HG03457 (cell line): Measurements from ENCODE around the gene STPG3.

Experiments used
- ATAC-seq: cut with Tn5 transposase; IDR thresholded peaks from one replicate; pipeline ENCODE4 v1.9.1; 2021; ENCODE audit warnings: moderate number of reproducible peaks; ENCODE audit not compliant: unreplicated experiment

Gene STPG3

GRCh38 chr9:137264067-137264466 lies 13.0 kb downstream of the STPG3 start:
- ATAC-seq: no peak

- ATAC-seq: no peak
Observed at GRCh38 chr9:137265496-137266161, 14.5 kb downstream of the STPG3 start.

- ATAC-seq: no peak
Observed at GRCh38 chr9:137266162-137266527, 15.1 kb downstream of the STPG3 start.

GRCh38 chr9:137266585-137267453 lies 15.7 kb downstream of the STPG3 start:
- ATAC-seq: no peak

DNA sequence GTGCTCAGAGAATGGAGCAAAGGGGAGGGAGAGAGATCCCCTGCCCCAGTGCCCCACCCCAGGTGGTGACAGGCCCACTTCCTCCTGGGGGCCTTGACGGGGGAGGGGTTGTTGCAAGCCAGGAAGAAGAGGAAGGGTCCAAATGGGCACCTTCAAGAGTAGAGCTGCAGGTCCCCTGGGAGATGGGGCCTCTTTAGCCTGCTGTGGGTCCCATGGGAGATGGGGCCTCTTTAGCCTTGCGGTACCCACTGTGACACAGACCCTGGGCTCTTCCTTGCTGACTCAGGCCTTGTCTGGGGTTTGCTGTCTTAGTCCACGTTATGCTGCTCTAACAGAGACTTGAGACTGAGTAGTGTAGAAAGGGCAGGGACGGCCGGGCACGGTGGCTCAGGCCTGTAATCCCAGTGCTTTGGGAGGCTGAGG lies 16.9 kb downstream of the STPG3 start:
- ATAC-seq: no peak

DNA sequence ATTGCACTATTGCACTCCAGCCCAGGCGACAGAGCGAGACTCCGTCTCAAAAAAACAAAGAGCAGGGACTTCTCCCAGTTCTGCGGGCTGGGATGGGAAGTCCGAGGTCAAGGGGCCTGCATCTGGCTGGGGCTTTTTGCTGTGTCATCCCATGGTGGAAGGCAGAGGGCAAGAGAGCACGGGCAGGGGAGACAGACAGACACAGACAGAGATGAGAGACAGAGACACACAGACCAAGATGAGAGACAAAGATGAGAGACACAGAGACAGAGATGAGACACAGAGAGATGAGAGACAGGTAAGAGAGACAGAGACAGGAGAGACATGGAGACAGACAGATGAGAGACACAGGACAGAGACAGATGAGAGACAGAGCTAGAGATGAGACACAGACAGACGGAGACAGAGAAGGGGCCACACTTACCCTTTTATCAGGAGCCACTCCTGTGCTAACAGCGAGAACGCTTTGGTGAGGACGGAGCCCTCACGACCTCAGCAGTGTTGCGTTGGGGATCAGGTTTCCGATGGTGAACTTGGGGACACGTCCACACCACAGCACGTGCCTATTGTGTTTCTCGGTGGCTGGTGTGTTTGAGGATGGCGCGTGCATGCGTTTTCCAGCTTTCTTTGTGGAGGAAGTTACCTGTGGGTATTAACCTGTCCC lies 17.6 kb downstream of the STPG3 start:
- no peak for ATAC-seq

DNA sequence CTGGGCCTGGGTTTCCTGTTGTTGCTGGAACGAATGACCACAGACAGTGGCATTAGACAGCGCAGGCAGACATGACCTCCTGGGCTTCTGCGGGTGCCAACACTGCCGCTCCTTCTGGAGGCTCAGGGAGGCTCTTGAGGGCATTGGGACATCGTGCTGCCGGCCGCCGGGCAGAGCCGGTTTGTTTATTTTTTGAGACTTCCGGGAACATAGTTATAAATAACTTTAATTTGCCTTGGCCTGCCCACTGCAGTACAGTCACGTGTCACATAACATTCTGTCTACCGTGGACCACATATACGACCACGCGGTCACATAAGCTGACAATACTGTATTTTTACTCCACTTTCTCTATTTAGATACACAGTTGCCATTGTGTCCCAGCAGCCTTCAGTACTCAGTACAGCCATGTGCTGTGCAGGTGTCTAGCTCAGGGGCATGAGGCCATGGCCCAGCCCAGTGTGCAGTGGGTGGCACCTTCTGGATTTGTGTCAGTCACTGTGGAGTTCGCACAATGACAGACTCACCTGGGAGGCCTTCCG lies 18.2 kb downstream of the STPG3 start:
- no peak for ATAC-seq

- no peak for ATAC-seq
Observed at GRCh38 chr9:137270929-137271695, 20.0 kb downstream of the STPG3 start.

DNA sequence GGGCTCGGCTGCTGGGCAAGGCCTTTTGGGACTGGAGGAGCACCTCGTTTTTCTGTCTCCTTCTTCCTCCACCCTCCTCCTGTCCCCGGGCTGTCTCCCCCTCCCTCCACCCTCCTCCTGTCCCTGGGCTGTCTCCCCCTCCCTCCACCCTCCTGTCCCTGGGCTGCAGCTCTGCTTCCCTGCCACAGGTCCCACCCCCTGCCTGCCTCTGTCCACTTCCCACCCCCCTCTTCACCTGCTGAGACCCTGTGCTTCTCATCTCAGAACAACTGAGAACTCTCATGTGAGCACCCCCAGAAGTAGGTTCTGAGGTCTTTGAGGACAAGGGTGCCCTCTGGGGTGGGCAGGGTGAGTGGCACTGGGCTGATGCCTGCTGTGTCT lies 20.6 kb downstream of the STPG3 start:
- no peak for ATAC-seq

- no peak for ATAC-seq
Observed at GRCh38 chr9:137272241-137273094, 21.4 kb downstream of the STPG3 start.

DNA sequence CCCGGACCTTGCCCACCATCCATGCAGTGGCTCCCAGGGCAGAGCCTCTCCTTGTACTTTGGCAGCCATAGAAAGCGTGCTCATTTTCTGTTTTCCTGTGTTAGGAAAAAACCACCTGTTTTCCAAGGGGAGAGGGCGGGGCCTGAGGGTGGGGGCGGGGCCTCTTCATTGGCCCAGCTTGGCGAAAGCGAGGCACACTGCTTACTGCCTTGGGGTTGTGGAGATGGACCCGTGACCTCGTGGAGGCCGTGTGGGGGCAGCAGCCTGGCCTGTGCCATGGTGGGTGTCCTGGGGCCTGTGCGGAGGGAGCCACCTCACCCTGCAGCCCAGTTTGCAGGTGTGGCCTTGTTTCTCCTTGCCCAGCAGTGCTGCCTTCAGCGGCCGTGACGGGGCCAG lies 22.0 kb downstream of the STPG3 start:
- ATAC-seq: no peak

- no peak for ATAC-seq
Observed at GRCh38 chr9:137273611-137274320, 22.7 kb downstream of the STPG3 start.

DNA sequence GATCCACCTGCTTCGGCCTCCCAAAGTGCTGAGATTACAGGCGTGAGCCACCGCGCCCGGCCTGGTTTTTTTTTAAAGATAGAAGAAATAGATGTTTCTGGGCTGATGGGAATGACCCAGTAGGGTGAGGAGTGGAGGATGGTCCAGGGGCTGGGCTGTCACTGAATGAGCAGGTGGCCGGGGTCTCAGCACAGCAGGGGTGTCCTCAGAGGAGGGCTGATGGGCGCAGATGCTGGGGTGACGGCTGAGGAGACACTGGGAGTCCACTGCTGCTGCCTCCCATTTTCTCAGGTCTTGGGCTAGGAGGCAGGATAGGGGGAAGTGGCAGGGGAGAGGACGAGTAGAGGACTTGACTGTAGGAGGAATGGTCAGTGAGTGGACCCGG lies 24.1 kb downstream of the STPG3 start:
- ATAC-seq: no peak

DNA sequence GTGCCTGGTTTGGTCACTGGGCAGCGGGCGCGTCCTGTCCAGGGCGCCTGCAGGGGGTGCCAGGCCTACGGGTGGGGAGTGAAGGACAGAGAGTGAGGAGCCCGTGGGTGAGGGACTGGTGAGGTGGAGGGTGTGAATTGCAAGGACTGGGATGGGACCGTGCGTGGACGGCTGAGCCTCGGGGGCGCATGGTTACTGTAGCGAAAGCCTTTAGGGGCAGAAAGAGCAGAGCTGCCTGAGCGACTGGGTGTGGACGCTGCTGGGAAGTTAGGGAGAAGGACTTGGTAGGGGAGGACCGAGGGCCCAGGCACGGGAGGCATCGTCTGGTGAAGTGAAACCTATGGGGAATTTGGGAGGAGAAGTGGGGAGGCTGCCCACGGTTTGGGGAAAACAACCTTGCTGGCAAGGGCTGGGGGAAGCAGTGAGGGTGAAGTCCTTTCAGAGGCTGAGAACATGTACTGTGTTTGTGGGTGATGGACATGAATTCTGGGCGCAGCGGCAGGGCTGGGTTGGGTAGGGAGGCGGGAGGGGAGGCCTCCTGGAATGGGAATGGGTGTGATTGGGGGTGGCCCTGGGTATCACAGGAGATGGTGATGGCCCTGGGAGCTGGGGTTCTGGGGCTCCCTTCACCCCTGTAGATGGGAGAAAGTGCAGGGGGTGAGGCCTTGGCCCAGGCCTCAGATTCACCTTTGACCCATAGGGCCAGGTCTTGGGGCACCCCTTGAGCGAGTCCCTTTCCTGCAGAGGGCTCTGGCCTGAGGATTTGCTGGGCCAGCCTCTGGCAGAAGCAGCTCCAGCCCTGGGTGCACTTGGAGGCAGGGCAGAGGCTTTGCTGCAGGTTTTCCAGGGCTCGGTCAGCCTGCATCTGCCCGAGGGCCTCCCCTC lies 24.7 kb downstream of the STPG3 start:
- ATAC-seq: no peak

DNA sequence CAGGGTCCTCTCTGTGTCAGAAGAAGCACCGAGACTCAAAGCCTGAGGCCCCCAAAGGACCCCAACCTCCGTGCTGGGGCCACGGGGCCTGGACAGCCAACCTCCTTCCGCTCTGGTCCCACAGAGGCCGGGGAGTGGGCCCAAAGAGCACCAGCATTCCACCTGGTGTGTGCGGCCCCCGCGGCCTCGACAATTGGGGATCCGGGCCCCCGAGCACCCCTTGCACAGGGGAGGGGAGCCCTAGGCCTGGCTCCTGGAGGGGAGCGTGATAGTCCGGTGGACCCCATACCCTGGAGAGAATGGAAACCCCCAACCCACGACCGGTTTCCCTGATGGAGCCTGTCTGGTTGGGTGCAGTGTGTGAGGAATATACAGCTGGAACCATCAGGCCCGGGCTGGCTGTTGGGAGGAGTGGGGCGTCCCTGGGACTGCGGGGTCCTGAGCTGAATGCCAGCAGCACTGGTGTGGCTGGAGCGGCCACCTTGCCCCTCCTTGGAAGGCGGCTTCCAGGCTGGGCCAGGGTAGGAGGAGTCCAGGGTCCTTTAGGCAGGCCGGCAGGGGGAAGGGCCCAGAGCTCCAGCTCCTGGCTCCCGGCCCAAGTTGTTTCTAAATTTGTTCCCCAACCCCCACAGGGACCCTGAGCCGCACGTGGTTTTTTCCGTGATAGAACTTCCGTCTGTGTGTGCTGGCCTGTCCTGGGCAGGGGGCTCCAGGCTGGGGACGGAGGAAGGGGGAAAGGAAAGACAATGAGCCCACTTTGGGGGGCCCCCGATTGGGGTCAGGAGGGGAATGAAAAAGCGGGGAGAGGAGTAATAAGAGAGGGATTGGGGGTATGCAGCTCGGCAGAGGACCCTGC lies 25.6 kb downstream of the STPG3 start:
- no peak for ATAC-seq

DNA sequence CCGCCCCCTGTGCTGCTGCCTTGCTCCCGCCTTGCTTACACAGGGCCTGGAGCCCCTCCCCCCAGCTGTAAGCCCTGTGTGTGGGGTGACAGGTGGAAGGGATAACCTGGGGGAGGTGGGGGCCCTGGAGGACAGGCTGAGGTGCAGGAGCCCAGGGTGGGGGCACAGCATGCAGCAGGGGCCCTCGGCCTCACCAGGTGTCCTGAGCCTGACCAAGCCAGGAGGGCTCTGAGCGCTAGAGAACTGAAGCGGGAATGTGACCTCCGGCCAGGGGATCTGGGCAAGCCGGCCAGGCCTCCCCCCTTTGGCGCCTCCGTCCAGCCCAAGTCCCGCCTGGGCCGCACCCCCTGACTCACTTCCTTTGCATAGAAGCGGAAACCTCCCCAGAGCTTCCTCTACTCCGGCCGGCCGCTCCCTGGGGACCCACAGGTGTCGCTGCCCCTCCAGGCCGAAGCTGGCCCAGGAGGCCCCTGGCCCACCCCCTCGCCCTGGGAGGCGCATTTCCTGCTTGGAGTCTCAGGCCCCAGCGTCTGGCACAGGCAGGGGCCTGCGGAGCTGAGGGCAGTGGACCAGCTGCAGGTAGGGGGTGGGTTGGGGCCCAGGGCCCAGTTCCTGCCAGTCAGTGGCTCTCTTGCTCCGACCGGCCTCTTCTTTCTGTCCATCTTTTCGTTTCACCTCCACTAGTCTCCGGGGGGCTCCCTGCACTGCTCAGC lies 26.4 kb downstream of the STPG3 start, which contains the start of gene TOR4A:
Gene TOR4A, plus strand, starts transcription at position 398 of the 713 bp plus-strand sequence. CDS start 964 bp downstream, outside the sequence.
- ATAC-seq: no peak
